ENCODE measurements around the gene PLB1. TPM values are rescaled to one million over a fixed set of nuclear protein-coding genes. Genes with fewer than 3 reads are reported as not detected.
"Not testable (repeated sequence)": the region's sequence is repeated elsewhere in the genome, so short reads cannot be mapped to it uniquely, and the experiment has no call there.

The PLB1 gene
- total and polyA plus RNA-seq, 9 of the 15 experiments (the other 6 are each of a cell fraction or from before 2014, with no cell fraction given): 0.01 to 0.09 (median 0.07) TPM; not detected in 2

DNA sequence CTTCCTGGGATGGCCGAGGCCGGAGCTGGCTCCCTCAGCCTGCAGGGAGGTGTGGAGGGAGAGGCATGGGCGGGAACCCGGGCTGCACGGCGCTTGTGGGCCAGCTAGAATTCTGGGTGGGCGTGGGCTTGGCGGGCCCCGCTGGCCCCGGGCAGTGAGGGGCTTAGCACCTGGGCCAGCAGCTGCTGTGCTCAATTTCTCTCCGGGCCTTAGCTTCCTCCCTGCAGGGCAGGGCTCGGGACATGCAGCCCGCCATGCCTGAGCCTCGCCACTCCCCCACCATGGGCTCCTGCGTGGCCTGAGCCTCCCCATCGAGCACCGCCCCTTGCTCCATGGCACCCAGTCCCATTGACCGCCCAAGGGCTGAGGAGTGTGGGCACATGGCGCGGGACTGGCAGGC lies 23.2 kb upstream of the PLB1 start:
- H3K4me2 ChIP-seq (ENCODE audit: insufficient read depth, low read length); H3K4me3 ChIP-seq; H3K79me2 ChIP-seq (ENCODE audit: control insufficient read depth, insufficient read depth, low read length); H3K36me3 ChIP-seq (ENCODE audit: control insufficient read depth, insufficient read depth, low read length); BruUV-seq (replicated peaks); H3K27ac ChIP-seq (ENCODE audit: extremely low read depth, low read depth, low read length); CTCF ChIA-PET (ENCODE audit: low intra/inter-chr PET ratio); H4K20me1 ChIP-seq (replicated peaks; ENCODE audit: control insufficient read depth, insufficient read depth, low read length); H3K9me1 ChIP-seq (ENCODE audit: control insufficient read depth, insufficient read depth, low read length); DNase-seq (ENCODE audit: extremely low read depth in 1 of 4, low spot score in 3 of 4); ATAC-seq; FAIRE-seq; in situ Hi-C loops (cut with MboI); H3K9me3 ChIP-seq (replicated peaks; ENCODE audit: control insufficient read depth, insufficient read depth, low read depth, low read length); H3K9ac ChIP-seq (ENCODE audit: insufficient read depth in 1 of 2, low read depth in 2 of 2, low read length in 2 of 2); H2AFZ ChIP-seq (ENCODE audit: low read depth, low read length); H3K4me1 ChIP-seq (replicated peaks in 1 of 2; ENCODE audit: control insufficient read depth in 2 of 2, insufficient read depth in 2 of 2, low read length in 2 of 2); intact Hi-C loops (cut with micrococcal nuclease): not testable (repeated sequence)
- peaks cover 0 to 19% of the 10 kb centered on the region in 2 experiments; a peak in 2 of 5 replicates for H3K27me3 ChIP-seq (ENCODE audit: control insufficient read depth in 2 of 2, insufficient read depth in 2 of 2, low read length in 2 of 2)
- POLR2A ChIA-PET: interaction anchor here (1.4 kb wide), 1 partner anchor 20 kb away, joined by 4 read pairs; no protein-coding TSS in a partner anchor
- WGBS (ENCODE audit: insufficient coverage, low coverage, missing lambda C conversion rate): 4% methylated on average over 20 of the region's 20 CpGs

- no TSS peak for BruUV-seq (replicated peaks)
- WGBS (ENCODE audit: insufficient coverage, low coverage, missing lambda C conversion rate): 0% methylated on average over 3 of the region's 3 CpGs
- in situ Hi-C loops (cut with MboI): no loop called here
- Histone ChIP-seq H3K36me3 (ENCODE audit: control insufficient read depth, insufficient read depth, low read length) (no peaks in the 10 kb centered on the region), H3K4me1 (replicated peaks in 1 of 2; ENCODE audit: control insufficient read depth in 2 of 2, insufficient read depth in 2 of 2, low read length in 2 of 2) (no peaks in the 10 kb centered on the region; a peak in 1 of 5 replicates), H4K20me1 (replicated peaks; ENCODE audit: control insufficient read depth, insufficient read depth, low read length) (no peaks in the 10 kb centered on the region), H3K9ac (ENCODE audit: insufficient read depth in 1 of 2, low read depth in 2 of 2, low read length in 2 of 2) (no peak overlapping the region), H2AFZ (ENCODE audit: low read depth, low read length) (no peak overlapping the region), H3K9me3 (replicated peaks; ENCODE audit: control insufficient read depth, insufficient read depth, low read depth, low read length) (no peaks in the 10 kb centered on the region), H3K9me1 (ENCODE audit: control insufficient read depth, insufficient read depth, low read length) (no peaks in the 10 kb centered on the region), H3K27ac (ENCODE audit: extremely low read depth, low read depth, low read length) (no peak overlapping the region), H3K4me2 (ENCODE audit: insufficient read depth, low read length) (no peak overlapping the region), H3K27me3 (ENCODE audit: control insufficient read depth in 2 of 2, insufficient read depth in 2 of 2, low read length in 2 of 2) (peaks cover 0 to 15% of the 10 kb centered on the region in 2 experiments; a peak in 1 of 5 replicates), H3K4me3 (no peak overlapping the region), H3K79me2 (ENCODE audit: control insufficient read depth, insufficient read depth, low read length) (no peaks in the 10 kb centered on the region)
- ChIA-PET CTCF (ENCODE audit: low intra/inter-chr PET ratio) (no interaction called here), POLR2A (interaction anchor here (0.7 kb wide), 1 partner anchor 1867 kb away, joined by 3 read pairs; no protein-coding TSS in a partner anchor)
- TF ChIP-seq MAFK (IDR thresholded peaks at IDR 0.05; ENCODE audit: low read length) (0 out of 2 replicates have a peak, but pooled peaks have one; percentile 27), SAFB (IDR thresholded peaks at IDR 0.05; ENCODE audit: borderline replicate concordance, low read depth, low read length) (no peak), C11orf30 (IDR thresholded peaks at IDR 0.05; ENCODE audit: low read depth) (peak; percentile 66), ZNF316 (IDR thresholded peaks at IDR 0.05) (peak; percentile 81), KLF16 (IDR thresholded peaks at IDR 0.05) (no peak), MAFG (tag; conservative IDR thresholded peaks at IDR 0.05) (0 out of 2 replicates have a peak, but pooled peaks have one; percentile 36), HNRNPLL (IDR thresholded peaks at IDR 0.05; ENCODE audit: low read depth, low read length, poor library complexity, severe bottlenecking) (no peak)
- TF ChIP-seq, protein P1, sequence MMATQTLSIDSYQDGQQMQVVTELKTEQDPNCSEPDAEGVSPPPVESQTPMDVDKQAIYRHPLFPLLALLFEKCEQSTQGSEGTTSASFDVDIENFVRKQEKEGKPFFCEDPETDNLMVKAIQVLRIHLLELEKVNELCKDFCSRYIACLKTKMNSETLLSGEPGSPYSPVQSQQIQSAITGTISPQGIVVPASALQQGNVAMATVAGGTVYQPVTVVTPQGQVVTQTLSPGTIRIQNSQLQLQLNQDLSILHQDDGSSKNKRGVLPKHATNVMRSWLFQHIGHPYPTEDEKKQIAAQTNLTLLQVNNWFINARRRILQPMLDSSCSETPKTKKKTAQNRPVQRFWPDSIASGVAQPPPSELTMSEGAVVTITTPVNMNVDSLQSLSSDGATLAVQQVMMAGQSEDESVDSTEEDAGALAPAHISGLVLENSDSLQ (IDR thresholded peaks at IDR 0.05): peak; percentile 39; the same call in 1 of the 2 replicates
- DNase-seq (ENCODE audit: extremely low read depth in 1 of 4, low spot score in 3 of 4) (no peak), FAIRE-seq (no peak), ATAC-seq (no peak)
- intact Hi-C loops (cut with micrococcal nuclease): no loop called here
Measured at GRCh38 chr2:28475088-28475595, 20.7 kb upstream of the PLB1 start.

Data from K562 (cell line).